GM19099 (cell line): ENCODE results near the gene EEFSEC.

Experiments
- POLR2A ChIP-seq: IDR thresholded peaks from 3 replicates; pipeline ENCODE4 v1.6.1; 2011; ENCODE audit warnings: low read depth; ENCODE audit not compliant: insufficient read length; ENCODE audit errors: extremely low read depth

Gene EEFSEC

GRCh38 chr3:128435561-128435960 lies 282.3 kb downstream of the EEFSEC start:
- no peak for TF ChIP-seq POLR2A

DNA sequence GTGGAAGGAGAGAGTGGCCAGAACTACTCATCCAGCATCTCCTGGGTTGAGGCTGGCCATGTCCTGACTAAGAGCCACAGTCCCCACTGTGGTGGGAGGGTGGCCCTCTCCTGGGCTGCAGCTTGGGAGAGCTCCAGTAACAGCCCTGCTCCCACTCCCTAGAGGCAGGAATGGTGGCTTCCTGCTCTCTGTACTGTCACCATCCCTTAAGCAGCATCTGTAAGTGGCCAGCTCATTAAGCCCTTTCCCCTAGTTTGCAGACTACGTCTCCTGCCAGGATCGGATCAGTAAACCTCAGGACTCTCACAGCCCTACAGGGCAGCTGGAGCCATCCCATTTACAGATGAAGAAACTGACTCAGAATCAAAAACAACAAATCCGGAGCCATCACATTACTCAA lies 282.9 kb downstream of the EEFSEC start:
- TF ChIP-seq POLR2A, result no peak

DNA sequence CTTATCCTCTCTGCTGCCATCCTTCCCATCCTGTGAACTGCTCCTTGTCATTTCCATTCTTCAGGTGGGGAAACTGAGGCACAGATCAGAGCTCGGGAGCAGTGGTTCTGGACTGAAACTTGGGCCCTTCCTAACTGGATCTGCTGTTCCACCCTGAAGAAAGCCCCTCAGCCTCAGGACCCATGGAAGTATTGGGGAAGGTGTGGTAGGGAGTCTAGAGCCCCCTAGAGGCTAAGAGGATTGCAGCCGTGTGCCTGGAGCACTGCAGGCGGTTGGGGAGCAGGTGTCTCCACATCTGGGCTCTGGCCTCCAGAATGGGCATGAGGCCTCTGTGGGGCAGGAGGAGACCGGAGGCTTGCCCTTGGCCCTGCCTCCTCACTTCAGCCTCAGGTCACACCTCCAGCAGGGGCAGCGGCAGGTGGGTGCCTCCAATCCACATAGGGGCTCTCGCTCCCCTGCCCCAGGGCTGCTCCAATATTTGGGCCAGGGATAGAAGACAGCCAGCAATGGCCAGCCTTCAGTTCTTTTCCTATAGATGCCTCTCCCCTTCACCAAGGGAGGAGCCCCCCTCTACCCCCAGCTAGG lies 285.3 kb downstream of the EEFSEC start:
- TF ChIP-seq POLR2A, result no peak

DNA sequence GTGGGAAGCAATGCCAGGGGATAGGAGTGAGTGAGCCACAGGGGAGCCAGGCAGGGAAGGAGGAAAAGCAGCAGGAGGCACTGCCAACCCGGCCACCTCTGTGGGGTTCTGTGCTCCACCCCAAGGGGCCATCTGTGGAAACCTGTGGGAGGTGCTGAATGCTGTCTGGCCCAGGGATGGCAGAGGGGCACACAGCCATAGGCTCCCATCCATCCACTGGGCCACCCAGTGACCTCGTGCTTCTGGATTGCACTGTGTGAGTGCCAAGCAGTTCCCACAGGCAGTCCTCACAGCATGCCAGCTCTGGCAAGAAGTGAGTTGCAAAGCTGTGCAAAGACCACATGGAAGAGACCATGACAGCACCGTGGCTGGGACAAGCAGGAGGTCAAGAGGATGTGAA lies 285.9 kb downstream of the EEFSEC start:
- no peak for TF ChIP-seq POLR2A

DNA sequence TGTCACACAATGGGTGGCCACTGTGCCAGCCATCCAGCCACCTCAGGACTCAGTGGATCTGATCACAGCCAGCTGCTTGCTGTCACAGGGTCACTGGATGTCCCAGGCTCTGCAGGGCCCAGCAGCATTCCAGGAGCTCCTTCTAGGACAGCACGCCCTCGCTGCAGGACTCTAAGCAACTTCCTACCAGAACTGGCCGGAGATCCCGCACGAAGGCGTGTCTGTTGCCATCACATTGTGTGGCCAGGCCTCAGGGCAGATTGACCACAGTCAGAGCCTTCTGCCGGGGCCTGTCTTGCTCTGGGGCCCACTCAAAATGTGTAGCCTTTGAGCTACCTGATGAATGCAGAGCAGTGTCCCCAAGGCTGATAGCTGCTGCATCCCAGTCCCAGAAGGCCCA lies 288.8 kb downstream of the EEFSEC start:
- no peak for TF ChIP-seq POLR2A

DNA sequence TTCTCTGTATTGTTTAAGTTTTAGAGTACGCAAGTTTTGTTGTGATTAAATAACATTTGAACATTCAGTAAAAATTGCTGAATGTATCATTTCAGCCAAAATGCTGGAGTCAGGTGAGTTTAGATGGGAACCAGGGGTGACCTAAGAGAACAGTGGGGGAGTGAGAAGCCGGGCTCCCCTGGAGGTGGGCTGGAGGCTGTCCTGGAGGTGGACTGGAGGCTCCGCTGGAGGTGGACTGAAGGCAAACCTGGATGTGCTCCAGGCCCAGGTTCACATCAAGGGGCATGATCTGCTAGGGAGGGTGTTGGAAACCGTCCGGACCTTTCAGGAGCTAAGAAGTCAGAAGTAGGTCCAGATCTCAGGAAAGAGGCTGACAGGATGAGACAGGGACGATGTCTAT lies 289.7 kb downstream of the EEFSEC start:
- no peak for TF ChIP-seq POLR2A

- no peak for TF ChIP-seq POLR2A
These were observed 290.5 kb downstream of the EEFSEC start for GRCh38 chr3:128443771-128444170.

DNA sequence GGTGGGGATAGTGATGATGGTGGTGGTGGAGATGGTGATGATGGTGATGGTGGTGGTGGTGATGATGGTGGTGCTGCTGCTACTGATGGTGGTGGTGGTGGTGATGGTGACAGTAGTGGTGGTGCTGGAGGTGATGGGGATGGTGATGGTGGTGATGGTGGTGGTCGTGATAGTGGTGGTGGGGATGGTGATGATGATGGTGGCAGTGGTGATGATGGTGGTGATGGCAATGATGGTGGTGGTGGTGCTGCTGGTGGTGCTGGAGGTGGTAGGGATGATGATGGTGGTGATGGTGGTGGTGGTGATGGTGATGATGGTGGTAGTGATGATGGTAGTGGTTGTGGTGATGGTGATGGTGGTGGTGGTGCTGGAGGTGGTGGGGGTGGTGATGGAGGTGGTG lies 292.1 kb downstream of the EEFSEC start:
- no peak for TF ChIP-seq POLR2A

GRCh38 chr3:128446821-128447220 lies 293.5 kb downstream of the EEFSEC start:
- no peak for TF ChIP-seq POLR2A

- no peak for TF ChIP-seq POLR2A
These were observed 294.3 kb downstream of the EEFSEC start for GRCh38 chr3:128447561-128448013.

GRCh38 chr3:128448491-128448890 lies 295.2 kb downstream of the EEFSEC start:
- TF ChIP-seq POLR2A, result no peak

GRCh38 chr3:128449111-128449638 lies 295.9 kb downstream of the EEFSEC start:
- no peak for TF ChIP-seq POLR2A

GRCh38 chr3:128452120-128452519 lies 298.8 kb downstream of the EEFSEC start:
- no peak for TF ChIP-seq POLR2A

DNA sequence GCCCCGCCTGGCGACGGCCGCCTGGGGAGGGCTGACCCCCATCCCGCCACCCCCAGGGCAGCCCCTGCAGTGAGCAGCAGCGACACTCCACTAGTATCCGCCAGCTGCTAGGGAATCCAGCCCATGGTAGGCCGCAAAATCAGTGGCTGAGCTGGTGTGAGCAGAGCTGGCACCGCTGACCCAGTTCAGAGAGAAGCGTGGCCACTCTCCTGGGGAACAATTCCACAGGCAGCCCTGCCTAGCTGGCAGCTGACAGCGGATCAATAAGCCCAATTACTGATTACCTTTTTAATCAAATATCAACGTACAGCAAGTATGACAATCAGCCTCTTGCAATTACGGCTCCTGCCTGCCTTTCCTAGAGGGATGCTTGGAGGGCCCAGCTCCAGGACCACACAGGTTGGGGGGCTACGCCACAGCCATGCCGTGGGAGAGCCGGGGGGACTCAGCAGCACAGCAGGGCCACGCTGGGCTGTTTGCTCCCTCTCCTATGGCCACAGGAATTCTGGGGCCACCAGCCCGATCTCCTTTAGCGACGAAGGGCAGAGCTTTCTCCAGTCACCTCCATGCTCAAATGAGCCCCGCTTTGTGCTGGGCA lies 299.5 kb downstream of the EEFSEC start:
- no peak for TF ChIP-seq POLR2A

DNA sequence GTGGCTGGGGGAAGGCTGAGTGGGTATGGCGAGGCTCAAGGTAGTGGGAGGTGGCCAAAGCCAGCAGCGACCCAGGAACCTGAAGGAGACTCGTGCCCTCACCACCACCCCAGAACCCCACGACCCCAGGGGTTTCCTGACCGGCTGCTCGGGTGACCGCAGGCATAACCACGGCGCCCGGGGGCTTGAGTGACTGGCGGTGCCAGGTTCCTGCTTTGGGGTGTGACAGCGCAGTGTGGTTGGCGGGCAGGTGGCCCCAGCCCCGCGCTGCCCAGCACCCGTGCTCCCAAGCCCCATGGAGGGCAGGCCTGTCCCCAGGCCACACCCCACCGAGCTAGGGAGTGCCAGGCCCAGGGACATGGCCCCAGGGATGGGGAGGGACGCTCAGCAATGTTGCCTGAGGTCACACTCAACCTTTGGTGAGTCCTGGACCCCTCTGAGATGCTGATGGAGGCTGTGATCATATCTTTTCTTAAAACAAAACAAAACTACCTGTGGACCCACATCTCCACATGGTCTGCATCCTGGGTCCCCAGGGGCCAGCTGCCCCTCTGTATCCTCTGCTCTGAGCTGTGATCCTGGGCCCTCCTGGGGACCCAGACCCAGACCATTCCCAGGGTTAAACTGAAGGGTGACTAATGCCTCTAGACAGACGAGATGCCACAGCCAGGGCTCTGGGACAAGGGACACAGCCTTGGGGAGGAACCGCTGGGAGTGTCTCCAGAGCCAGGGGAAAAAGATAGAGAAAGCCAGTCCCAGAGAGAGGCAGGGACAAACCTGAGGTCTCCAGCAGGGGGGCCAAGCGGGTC lies 300.4 kb downstream of the EEFSEC start:
- TF ChIP-seq POLR2A, result no peak

GRCh38 chr3:128454310-128454618 lies 301.0 kb downstream of the EEFSEC start:
- no peak for TF ChIP-seq POLR2A

GRCh38 chr3:128455116-128455515 lies 301.8 kb downstream of the EEFSEC start:
- no peak for TF ChIP-seq POLR2A
